Omental fat pad (tissue), 4 donors: ENCODE data around the gene SLC30A5. TPM values are rescaled to one million over a fixed set of nuclear protein-coding genes. Genes with fewer than 3 reads are reported as not detected.
"Not testable (repeated sequence)": the region's sequence is repeated elsewhere in the genome, so short reads cannot be mapped to it uniquely, and the experiment has no call there.

Experiments used
- ATAC-seq: fragments of 150-250 bp; one replicate; pipeline ENCODE4 v1.9.1; 2016; ENCODE audit warnings: mild to moderate bottlenecking, moderate library complexity; ENCODE audit not compliant: low FRiP score
- DNase-seq: peaks from one replicate; pipeline ENCODE4 v3.0.0-alpha.2; 2019; ENCODE audit warnings: low spot score
- total RNA-seq, 4 donors: library from RNA; depleted of rRNA; stranded (reverse); fragments of >200 nt; gene quantifications; one replicate each; pipeline ENCODE4 v1.1.0, GENCODE V29; 2016
- TF ChIP-seq, protein P1 (sequence below), 3 donors: fragments of 450-650 bp; IDR thresholded peaks; one replicate each; pipeline ENCODE4 v1.5.1; 2016 to 2017; ENCODE audit warnings: antibody characterized with exemption in 3 of 3, mild to moderate bottlenecking in 3 of 3, moderate library complexity in 2 of 3

The SLC30A5 gene
- total RNA-seq, 4 donors from 2014 or later: 39.1 to 52.6 (median 42.3) TPM

DNA sequence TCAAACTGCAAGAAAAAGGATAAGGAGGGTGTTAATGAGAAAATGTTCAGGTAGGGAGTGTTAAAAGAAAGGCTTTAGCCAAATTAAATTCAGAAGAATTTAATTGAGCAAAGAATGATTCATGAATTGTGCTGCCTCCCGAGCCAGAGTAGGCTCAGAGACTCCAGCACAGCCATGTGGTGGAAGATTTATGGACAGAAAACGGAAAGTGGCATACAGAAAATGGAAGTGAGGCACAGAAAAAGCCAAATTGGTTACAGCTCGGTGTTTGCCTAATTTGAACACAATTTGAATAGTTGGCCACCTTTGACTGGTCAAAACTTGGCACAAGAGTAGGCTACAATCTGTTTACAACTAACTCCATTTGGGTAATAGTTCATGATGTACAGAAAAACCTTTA lies 9.6 kb upstream of the SLC30A5 start:
- TF ChIP-seq, protein P1, sequence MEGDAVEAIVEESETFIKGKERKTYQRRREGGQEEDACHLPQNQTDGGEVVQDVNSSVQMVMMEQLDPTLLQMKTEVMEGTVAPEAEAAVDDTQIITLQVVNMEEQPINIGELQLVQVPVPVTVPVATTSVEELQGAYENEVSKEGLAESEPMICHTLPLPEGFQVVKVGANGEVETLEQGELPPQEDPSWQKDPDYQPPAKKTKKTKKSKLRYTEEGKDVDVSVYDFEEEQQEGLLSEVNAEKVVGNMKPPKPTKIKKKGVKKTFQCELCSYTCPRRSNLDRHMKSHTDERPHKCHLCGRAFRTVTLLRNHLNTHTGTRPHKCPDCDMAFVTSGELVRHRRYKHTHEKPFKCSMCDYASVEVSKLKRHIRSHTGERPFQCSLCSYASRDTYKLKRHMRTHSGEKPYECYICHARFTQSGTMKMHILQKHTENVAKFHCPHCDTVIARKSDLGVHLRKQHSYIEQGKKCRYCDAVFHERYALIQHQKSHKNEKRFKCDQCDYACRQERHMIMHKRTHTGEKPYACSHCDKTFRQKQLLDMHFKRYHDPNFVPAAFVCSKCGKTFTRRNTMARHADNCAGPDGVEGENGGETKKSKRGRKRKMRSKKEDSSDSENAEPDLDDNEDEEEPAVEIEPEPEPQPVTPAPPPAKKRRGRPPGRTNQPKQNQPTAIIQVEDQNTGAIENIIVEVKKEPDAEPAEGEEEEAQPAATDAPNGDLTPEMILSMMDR (IDR thresholded peaks at IDR 0.05): no peak
- DNase-seq: no peak
- ATAC-seq: no peak

DNA sequence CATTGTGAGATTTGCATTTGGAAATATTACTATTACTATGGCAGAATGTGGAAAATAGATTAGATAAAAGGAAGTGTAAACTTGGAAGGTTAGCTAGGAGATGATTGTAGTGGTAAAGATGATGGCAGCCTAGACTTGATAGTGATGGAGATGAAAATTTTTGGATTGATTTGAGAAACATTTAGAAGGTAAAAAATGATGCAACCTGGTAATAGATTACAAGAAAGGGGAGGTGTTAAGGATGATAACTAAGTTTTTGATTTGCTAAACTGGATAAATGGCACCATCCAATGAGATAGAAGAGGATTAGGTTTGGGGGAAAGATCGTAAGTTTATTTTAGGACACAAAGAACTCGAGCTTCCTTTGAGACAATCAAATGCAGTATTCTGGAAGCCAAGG lies 8.9 kb upstream of the SLC30A5 start:
- TF ChIP-seq, protein P1 (IDR thresholded peaks at IDR 0.05): no peak
- no peak for DNase-seq
- no peak for ATAC-seq

DNA sequence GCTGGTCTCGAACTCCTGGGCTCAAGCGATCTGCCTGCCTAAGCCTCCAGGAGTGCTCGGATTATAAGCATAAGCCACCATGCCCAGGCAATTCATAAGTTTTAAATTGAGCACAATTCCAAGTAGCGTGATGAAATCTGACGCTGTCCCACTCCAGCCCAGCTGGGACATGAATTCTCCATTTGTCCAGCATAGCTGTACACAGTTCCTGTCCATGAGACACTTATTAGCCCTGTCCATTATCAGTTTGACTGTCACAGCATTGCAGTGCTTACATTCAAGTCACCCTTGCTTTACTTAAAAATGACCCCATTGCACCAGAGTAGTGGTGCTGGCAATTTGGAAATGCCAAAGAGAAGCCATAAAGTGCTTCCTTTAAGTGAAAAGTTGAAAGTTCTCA lies 7.6 kb upstream of the SLC30A5 start:
- ATAC-seq: no peak
- TF ChIP-seq, protein P1 (IDR thresholded peaks at IDR 0.05): no peak
- no peak for DNase-seq

DNA sequence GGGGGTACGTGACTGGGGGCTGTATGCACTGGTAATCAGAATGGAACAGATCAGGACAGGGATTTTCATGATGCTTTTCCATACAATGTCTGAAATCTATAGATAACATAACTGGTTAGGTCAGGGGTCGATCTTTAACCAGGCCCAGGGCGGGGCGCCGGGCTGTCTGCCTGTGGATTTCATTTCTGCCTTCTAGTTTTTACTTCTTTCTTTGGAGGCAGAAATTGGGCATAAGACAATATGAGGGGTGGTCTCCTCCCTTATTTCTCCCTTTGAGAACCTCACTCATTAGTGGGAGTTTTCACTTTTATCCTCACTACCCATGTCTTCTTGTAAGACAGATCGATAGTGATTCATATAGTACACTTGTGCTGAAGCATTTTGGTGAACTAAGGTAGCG lies 5.8 kb upstream of the SLC30A5 start:
- not testable (repeated sequence) for DNase-seq, ATAC-seq

DNA sequence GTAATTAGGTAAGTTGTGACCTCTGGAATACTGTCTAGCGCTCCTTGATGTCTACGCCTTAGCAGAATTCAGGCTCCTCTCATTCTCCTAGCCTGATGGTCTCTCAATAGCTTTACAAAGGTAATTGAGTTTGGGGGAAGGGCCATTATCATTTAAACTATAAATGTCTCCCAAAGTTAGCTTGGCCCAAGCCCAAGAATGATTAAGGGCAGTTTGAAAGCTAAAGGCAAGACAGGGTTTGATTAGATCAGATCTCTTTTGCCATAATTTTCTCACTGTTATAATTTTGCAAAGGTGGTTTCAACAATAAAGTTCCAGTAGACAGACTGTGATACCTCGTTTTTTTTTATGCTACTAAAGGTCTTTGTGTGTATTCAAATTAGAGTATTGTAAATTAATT lies 3.7 kb upstream of the SLC30A5 start:
- DNase-seq (no peak), ATAC-seq (no peak)
- TF ChIP-seq, protein P1 (IDR thresholded peaks at IDR 0.05): no peak

DNA sequence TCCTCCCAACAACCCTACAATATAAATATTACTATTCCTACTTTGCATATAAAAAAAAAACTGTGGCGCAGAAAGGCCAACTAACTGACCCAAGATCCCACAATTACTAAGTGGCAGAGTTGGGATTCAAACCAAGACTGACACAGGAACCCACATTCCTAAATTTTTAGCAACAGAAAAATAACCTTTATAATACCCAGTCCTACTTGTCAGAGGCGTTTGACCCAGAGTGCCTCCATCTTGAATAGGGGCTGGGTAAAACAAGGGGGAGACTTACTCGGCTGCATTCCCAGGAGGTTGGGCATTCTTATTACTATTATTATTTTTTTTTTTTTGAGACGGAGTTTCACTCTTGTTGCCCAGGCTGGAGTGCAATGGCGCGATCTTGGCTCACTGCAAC lies 2.0 kb upstream of the SLC30A5 start:
- TF ChIP-seq, protein P1 (IDR thresholded peaks at IDR 0.05): no peak
- DNase-seq (no peak), ATAC-seq (no peak)

DNA sequence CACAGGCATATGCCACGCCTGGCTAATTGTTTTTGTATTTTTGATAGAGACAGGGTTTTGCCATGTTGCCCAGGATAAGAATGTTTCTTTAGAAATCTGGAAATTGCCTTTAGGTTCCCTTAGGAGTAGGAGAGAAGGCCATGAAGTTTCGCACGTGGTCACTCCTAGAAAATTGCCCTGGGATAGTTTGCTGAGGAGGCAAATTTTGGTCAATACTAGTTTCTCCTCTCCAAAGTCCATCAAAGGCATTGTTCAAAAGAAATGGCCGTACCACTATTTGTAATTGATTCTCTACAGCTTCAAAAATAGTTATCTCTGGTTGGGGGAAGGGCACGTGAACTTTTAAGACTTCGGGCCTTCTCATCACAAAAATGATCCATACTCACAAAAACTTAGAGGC lies 845 bp upstream of the SLC30A5 start:
- TF ChIP-seq, protein P1 (IDR thresholded peaks at IDR 0.05): no peak
- no peak for DNase-seq
- no peak for ATAC-seq

DNA sequence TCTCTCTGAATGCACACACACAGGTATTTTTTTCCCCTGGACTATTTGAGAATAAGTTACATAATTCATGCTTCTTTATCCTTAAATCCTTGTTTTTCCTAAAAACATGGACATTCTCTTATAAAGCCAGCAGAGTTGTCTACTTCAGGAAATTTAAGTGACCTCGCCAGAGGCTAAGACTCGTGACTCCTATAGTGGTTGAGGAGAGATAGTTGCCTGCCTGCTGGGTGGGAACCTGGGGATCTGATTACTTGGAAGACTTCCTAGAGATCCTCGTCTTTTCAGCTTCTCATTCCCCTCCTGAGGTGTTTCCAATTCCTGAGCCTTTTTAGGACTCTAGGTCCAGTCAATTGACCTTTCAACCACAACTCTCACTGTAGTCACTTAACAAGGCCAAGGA lies 5.5 kb downstream of the SLC30A5 start:
- no peak for DNase-seq
- TF ChIP-seq, protein P1 (IDR thresholded peaks at IDR 0.05): no peak
- no peak for ATAC-seq
